IPS-NIHi7 (cell line): ENCODE results near the gene SYNGR3.

Source experiments
- DNase-seq: peaks from one replicate; pipeline ENCODE4 v3.0.0; 2012; ENCODE audit warnings: mixed read lengths; ENCODE audit errors: extremely low spot score

SYNGR3 gene

DNA sequence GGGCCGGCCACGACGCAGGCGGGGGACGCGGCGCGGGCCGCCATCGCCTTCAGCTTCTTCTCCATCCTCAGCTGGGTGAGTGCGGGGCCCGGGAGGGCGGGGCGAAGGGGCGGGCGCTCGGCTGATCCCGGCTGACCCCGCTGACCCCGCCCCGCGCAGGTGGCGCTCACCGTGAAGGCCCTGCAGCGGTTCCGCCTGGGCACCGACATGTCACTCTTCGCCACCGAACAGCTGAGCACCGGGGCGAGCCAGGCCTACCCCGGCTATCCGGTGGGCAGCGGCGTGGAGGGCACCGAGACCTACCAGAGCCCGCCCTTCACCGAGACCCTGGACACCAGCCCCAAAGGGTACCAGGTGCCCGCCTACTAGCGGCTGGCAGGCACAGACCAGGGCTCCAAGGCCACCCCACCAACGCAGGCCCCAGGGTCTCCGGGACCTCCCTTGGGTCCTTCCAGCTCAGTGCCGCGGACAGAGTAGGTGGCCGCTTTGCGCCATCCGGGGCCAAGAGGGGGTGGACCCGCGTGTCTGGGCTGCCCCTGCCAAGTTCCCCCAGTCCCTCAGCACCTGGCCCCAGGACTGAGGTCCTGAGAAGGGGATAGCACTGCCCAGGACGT, 3.0 kb downstream of the SYNGR3 start:
- DNase-seq: peak; percentile 58

DNA sequence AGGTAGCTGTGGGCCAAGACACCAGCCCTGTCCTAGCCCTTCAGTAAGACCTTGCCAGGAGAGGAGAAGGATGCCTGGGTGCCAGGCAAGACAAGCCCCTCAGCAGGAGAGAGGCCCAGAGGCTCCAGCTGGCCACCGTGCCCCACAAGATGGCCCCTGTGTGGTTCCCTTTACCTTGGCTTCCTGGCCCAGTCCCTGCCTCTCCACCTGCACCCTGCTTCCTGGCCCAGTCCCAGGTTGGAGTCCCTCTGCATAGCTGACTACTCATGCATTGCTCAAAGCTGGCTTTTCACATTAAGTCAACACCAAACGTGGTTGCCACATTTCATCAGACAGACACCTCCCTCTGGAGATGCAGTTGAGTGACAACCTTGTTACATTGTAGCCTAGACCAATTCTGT, 4.0 kb downstream of the SYNGR3 start:
- DNase-seq: no peak

DNA sequence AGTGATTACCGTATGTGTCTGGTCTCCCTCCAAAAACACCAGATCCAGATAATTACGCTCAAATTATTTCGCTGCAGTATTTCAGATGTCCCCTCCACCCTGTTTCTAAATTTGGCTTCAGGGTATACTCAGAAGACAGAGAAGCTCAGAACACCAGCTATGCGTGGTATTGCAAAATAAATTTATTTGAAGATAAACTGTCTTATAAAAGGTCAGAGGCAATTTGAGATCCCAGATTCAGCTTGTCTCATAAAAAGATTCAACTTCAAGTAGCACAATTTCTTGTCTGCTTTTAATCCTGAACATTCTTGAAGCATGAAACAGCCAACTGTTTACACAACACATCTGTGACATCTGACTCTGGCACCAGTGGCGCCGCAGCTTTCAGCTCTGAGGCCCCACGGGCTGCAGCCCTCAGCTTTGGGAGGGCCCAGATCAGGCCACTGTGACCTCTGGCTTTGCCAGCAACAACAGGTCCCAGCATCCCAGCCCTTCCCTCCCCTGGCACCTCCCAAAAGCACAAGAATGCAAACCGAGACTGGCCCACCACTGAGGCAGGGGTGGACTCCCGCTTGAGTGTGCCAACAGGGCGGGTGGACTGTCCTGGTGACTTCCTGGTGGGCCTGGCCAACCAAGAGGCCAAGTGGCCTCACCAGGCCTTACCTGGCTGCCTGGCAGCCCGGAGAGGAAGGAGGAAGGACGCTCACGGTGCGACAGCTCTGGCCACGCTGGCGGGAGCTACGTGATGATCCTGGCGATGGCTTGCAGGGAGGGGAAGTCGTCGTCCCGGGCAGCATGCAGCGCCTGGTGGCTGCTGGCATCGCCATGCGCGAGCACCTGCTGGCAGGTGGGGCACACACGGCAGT, 8.0 kb downstream of the SYNGR3 start:
- DNase-seq: no peak

DNA sequence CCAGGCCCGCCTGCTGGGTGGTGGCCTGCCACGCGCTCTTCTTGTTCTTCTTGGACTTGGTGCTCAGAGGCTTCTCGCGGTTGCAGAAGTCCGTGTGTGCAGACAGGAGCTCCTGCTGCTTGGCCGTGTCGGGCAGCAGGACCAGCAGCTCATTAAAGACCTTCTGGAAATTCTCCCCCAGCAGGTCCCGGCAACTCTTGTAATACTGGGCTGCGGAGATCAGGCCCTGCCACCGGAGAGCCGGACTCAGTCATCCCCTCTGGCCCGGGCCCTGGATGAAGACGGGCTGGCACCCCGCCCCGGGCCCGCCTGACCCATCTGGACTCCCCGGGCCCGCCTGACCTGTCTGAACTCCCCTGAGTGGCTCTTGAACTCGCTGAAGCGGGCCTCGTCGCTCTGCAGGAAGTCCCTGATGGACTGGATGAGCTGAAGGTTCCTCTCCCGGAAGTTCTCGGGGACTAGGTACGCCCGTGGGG, 8.6 kb downstream of the SYNGR3 start:
- DNase-seq: no peak

DNA sequence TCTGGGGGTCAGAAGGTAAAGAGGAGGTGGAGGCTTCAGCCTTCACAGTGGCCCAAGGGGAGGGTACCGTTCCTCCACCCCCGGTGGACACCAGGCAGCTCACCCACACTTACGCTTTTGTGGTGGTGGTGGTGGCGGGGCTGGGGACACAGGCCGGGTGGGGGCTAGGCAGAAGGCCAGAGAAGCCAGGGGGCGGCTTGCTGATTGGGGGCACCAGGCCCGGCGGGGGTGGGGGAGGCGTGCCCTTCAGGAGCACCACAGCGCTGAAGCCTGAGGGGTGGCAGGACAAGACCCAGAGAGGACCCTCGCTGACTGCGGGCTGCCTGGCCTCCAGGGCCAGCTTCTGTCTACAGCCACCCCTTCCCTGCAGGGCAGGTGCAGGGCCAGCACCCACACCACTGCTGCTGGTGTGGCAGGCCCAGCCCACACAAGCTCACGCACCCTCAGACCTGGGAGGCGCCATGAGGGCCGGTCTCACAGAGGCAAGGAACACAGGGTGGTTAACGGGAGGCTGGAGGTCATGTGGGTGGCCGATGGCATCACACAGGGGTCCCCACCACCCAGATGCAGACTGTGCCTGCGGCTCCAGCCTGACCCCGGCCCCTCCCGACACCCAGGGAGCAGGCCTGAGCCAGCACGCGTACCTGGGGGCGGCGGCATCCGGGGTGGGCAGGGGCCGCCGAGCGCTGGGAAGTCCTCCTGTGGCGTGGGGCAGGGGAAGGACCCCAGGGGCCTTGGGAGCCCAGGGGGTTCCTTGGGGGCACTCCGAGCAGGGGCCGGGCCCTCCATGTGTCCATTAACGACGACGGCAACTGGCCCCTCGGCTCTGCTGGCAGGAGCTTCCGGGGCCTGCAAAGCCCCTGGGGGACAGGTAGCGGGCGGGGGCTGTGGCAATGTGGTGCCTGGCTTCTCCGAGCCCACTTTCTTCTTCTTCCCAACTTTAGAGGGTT, 9.4 kb downstream of the SYNGR3 start:
- no peak for DNase-seq

DNA sequence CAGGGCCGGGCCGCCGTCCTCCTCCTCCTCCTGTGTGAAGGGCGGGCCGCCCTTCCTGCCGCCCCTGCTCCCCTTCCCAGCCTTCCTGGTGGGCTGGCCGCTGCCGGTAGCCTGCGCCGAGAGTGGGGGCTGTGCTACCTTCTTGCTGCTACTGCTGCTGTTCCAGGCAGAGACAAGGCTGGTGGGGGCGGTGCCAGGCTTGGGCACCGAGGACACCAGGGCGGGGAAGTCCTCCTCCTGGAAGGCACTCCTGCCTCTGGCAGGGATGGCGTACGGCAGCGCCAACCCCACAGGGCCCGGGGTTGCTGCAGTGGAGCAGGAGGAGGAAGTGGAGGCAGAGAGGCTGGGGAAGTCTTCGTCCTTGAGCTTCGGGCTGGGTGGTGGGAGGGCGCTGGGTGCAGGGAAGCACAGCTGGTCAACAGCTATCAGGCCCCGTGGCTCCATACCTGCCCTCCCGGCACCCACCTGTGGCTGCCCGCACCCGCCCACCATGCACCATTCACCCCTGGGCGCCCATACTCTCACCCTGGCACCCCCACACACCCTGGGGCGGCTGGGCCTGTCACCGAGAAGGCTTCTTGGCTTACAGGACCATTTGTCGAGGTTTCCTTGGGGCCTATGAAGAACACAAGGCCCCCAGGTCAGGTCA, 10.2 kb downstream of the SYNGR3 start:
- no peak for DNase-seq

DNA sequence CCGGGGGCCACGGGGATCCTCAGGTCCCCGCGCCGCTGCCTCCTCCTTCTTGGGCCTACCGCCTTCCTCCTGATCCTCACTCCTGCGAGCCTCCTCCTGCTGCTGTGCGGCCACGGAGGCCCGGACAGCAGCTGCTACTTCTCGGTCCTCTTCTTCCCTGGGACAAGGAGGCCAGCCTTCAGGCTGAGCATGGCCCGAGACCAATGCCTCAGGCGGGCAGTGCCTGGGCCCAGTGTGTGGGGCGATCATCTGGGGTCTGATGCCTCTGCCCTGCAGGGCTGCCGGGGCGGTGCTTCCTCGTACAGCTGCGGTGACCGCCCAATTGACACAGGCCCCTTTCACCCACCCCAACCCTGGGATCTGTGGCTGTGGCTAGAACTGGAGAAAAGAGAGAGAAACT, 11.3 kb downstream of the SYNGR3 start:
- DNase-seq: no peak

DNA sequence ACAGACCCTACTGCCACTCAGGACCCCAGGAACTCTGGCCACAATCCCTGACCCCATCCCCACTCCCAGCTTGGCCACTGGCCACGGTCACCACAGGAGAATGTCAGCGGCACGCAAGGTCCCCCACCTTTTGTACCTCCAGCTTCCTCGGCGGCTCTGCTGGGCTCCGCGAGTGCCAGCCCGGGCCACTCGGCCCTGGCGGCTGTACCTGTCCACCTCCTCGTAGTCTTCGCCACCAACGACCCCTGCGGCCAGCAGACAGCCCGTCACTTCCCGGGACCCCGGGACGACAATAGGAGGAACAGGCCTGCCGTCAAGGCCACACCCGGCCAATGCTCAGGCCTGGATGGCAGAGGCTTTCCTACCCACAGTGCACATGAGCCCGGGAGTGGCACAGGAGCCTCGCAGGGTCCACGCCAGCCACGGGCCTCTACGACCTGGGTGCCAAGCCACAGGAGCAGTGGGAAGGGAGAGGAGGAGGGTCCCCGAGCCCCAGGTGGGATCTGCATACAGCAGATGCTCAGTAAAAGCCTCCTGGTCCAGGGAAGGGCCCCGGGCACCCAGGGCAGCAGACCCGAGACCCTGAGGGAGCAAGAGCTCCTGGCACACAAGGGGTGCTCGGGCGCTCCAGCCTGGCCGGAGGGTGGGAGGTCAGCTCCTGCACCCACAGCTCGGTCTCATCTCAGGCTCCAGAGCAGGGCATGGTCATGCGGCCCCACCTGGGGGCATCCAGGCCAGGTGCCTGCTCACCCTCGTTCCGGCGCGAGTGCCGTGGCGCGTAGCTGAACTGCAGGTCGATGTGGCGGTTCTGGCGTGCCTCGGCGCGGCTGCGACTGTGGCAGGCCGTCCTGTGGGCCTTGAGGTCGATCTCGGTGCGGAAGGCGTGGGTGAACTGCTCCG, 11.9 kb downstream of the SYNGR3 start:
- no peak for DNase-seq

DNA sequence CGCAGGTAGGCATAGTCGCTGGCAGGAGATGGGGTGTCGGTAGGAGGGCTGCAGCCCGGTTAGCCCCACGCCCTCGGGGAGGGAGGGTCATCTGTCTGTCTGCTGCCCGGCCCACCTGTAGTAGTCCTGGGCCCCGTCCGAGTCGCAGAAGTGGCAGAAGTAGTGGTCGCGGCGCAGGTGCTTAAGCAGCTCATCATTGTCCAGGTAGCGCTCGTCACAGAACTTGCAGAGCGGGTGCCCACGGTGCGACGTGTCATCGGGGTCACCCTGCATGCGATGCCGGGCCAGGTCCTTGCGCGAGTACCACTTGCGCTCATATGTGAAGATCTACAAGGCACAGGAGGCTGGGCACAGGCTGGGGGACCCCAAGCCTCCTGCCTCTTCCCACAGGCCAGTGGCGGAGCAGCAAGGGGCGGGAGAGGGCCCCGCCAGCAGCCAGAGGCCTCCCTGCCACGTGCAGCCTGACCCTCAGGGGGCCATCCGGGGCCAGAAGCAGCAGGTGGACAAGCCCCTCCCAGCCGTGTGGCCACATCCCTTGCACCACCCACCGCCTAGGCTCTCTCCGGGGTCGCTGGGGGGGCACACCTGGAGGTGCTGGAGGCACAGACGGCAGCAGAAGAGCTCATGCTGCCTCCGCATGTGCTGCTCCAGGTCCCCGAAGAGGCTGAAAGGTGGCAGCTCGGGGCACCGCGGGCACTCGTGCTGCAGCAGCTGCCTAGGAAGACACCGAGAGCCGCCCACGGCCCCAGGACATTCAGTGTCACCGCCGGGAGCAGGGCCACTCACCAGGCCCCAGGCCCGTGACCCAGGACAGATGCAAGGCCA, 12.8 kb downstream of the SYNGR3 start:
- DNase-seq: no peak

DNA sequence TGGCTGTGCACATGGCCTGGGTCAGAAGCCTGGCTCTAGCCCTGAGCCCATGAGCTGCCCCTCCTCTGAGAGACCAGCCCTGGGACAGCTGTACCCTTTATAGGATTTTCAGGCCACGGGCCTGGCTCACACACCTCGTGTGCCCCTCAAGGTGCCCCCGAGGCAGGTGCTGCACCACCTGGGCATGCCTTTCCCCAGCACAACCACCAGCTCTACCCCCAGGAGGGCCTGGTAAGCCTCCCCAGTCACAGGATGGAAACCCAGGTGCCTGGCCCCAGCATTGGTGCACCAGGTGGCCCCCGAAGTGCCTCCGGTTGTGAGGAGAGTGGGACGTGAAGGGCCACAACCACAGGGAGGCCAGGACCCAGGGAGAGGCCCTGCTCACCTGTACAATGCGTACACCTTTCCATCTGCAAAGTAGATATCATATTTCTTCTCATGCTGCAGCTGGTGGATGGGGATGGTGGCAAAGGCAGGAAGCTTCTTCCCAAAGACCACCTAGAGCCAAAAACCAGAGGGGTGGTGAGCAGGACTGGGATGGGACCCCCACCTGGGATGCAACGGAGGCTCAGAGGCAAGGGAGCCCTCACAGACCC, 13.6 kb downstream of the SYNGR3 start:
- no peak for DNase-seq

DNA sequence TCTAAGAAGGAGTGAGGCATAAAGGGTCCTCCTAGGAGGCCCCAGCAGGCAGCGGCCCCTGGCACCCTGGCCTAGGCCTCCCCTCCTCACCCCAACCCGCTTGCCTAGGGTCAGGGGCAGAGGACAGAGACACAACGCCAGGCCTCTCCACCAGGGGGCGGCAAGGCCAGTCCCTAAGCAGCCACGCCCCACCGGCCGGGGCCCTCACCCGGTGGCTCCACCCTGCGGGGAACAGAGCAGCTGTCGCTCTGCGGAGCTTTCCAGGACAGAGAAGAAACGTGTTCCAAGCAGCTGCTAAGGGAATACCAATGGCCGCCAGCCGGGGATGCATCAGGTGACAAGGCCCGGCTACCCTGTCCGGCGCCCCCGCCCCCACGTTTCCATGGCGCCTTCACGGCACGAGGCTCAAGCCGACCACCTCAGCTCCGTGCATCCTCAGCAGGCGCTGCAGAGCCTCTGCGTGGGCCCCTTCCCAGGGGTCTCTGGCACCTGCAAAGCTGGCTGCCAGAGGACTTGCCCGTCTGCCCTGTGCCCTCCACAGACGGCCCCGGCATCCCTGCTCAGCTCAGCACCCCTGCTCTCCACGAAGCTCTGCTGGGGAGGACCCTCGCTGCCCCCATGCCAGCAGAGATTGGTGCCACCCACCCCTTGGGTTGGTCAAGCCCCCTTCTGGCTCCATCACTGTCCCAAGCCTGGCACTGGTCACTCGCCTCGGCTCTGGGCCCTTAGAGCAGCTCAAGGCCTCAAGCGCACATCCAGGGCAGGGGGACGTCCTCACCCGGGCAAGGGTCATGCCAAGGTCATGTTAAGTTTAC, 14.3 kb downstream of the SYNGR3 start:
- DNase-seq: peak; percentile 96

DNA sequence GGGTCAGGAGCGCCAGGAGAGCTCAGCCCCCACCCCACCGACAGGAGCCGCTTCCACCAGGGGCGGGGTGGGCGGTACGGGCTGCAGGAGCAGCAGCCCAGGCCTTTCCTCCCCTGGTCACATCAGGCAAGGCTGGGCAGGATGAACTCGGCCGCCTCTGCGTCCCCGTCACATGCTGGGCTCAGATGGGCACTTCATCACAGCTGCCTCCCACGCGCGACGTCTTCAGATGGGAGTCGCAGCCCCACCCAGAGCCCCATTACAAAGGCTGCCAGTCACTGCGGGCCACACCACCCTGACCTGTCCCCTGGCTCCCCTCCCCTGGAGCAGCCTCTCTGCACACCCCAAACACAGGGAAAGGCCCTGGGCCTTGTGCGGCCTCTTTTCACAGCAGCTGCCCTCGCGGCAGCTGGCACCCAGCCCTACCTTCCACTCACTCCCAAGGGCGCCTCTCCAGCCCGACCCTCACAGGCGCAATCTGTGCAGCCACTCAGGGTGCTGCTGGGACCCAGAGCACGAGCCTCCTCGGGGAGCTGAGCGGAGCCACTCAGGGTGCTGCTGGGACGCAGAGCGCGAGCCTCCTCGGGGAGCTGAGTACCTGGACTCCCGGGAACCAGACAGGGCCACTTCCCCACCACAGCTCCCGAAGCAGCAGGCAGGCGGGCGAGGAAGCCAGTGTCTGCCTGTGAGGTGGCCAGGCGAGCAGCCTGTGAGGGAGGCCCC, 15.2 kb downstream of the SYNGR3 start:
- DNase-seq: no peak

DNA sequence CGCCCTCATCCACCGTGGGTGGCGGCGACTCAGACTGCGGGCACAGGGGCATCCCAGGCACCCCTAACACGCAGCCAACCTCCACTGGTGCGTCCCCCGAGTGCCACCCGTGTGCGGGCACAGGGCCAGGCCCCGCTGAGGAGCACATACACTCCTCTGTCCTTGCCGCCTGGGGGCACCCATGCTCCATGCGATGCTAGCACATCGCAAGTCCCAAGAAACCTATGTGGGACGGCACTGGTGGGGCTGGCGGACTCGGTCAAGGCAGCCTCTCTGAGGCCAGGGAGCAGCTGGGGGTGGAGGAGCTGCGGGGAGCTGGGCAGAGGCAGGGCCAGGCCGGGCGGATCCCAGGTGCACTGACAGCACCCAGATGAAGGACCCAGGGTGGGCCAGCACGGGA, 15.9 kb downstream of the SYNGR3 start:
- no peak for DNase-seq

DNA sequence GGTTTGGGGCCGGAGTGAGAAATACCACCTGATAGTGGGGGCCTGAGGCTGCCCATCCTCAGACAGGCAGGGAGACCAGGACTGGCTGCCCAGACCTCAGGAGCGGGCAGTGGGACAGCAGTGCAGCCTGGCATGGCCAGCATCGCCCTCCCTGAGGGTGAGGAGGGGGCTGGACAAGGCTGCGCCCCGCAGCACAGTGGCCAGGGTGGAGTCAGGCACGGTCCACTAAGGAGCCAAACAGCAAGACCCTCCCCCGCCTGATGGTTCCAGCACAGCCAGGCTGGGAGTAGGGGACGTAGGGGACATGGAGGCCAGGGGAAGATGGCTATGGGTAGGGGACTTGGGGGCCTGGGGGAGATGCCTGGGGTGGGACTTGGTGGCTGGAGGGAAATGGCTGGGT, 16.5 kb downstream of the SYNGR3 start:
- DNase-seq: no peak

DNA sequence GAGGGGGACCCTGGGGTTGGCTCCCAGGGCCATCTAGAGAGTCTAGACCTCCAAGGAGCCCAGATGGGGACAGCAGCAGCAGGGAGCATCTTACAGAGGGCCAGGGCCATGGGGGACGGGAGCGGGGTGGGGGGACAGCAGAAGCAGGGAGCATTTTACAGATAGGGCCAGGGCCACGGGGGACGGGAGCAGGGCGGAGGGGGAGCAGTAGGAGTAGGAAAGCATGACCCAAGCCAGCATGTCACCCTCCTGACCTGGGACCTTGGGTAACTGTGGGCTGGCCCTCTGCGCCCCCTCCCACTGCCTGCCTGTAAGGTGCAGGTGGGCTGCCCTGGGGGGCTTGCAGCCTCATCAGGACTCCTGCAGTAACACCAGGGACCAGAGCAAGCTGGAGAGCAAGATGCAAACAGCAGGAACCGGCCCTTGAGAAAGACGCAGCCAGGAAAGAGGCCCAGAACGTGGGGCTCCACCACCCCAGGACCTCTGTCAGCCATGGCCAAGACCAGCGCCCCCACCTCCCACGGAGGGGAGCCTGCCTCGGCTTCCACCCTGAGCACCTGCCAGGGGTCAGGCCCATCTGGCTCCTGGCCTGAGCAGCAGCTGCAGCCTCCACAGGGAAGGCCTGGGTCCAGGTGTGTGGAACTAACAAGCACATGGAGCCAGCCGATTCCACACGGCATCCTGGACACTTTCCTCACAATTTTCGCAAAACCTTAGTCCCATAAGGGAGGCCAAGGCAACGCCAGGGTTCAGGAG, 17.5 kb downstream of the SYNGR3 start:
- no peak for DNase-seq

DNA sequence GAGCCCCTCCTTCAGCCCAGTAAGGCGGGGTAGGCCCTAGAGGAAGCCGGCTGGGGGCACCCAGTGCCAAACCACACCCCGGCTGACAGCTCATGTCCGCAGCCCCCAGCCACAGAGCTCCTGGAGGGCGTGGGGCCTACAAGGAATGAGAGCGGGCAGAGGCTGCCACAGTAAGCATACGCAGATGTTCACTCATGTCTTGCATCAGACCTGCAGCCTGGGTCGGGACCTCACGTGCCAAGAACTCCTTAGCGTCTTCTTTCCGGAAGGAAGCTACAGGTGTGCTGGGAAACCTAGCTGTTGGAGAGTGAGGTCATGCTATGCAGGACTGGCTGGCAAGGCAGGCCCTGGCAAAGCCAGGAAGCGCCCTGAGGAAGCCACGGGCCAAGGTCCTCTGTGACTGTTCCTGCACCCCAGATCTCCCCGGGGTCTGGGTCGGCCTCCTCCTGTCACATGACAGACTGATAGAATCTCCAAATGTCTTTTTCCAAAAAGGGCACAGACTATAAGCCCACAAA, 18.3 kb downstream of the SYNGR3 start:
- no peak for DNase-seq
